HG03135 (cell line): ENCODE measurements around the gene IFNA21.
A peak's percentile ranks its signal among the peaks of the same experiment; 100 is the strongest.
"Not testable (repeated sequence)": the region's sequence is repeated elsewhere in the genome, so short reads cannot be mapped to it uniquely, and the experiment has no call there.

Experiments
- ATAC-seq: cut with Tn5 transposase; IDR thresholded peaks from one replicate; pipeline ENCODE4 v1.9.1; 2021; ENCODE audit warnings: mild to moderate bottlenecking, moderate library complexity; ENCODE audit not compliant: unreplicated experiment

The IFNA21 gene

DNA sequence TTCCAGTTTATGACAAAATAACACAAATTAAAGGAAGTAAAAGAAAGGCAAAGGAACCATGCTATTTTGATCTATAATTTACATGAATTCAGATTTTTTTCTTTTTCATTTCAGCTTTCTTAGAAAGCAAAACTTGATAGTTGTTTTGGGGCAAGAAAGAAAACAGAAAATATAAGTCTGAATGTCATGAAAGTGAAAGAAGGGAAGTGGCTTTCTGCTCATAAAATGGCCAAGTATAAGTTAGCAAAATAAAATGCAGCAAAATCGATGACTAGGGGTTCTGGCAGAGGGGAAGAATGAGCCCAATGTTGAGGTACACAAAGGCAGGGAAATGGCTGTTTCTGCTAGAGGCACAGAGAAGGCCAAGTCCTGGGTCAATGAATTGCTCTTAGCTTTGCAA lies 21.9 kb downstream of the IFNA21 start:
- peak; percentile 60 for ATAC-seq

DNA sequence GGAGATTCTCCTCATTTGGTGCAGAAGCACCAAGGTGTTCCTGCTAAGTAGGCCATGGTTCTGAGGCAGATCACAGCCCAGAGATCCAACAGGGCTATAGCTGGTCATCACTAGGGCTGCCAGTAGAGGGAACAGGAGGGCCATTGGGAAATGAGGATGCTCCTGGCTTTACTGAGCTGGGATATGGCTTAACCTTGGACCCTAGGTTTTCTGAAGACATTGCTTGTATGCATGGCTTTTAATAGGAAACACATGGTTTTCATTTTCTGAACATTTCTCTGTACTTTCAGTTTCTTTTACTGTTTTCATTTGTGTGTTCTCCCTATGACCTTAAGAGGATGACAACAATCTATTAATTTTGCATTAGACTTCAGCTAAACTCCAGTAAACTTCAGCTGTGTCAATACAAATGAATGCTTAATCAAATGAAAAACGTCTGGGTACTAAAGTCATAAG lies 25.0 kb downstream of the IFNA21 start, which contains the start of gene IFNW1:
Gene IFNW1 (minus strand): TSS at position 406 of the 456 bp plus-strand sequence. CDS start 262 bp downstream, at position 144.
- no peak for ATAC-seq

DNA sequence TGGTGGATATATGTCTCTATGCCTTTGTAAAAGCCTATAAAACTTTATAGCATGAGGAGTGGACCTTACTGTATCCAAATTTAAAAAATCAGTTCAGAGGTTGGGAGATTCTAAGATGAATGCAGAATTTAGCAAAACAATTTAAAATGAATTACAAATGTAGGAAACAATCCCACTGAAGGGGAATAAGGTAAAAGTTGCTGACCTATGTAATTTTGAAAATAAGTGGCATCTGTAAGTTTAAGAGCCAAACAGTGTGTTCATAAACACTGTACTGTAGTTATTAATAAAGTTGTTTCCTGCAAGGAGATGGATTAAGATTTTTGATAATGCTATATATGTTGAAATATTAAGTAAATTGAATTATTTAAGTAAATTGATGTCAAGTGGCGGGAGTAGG lies 29.4 kb downstream of the IFNA21 start:
- no peak for ATAC-seq

DNA sequence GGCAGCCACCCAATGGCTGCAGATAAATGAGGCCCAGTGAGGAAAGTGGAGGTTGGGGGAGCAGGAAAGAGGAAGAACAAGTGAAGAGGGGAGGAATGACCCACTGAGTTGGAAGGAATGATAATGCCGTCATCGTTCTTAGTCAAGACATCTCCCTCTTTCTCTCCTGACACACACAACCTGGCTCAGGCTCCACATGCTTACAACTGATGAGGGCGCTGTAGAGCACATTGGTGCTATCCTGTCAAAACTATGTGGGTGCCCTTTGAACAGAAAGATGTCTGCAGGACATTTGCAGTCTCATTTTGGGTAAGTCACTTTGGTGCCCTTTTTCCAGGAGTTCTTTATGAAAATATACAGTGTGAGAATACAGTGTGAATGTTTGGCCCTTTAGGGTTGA lies 30.7 kb downstream of the IFNA21 start:
- no peak for ATAC-seq

DNA sequence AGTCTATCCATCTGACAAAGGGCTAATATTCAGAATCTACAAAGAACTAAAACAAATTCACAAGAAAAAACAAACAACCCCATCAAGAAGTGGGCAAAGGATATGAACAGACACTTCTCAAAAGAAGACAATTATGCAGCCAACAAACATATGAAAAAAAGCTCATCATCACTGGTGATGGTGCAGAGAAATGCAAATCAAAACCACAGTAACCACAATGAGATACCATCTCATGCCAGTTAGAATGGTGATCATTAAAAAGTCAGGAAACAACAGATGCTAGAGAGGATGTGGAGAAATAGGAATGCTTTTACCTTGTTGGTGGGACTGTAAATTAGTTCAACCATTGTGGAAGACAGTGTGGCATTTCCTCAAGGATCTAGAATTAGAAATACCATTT lies 38.3 kb downstream of the IFNA21 start:
- ATAC-seq, result not testable (repeated sequence)

DNA sequence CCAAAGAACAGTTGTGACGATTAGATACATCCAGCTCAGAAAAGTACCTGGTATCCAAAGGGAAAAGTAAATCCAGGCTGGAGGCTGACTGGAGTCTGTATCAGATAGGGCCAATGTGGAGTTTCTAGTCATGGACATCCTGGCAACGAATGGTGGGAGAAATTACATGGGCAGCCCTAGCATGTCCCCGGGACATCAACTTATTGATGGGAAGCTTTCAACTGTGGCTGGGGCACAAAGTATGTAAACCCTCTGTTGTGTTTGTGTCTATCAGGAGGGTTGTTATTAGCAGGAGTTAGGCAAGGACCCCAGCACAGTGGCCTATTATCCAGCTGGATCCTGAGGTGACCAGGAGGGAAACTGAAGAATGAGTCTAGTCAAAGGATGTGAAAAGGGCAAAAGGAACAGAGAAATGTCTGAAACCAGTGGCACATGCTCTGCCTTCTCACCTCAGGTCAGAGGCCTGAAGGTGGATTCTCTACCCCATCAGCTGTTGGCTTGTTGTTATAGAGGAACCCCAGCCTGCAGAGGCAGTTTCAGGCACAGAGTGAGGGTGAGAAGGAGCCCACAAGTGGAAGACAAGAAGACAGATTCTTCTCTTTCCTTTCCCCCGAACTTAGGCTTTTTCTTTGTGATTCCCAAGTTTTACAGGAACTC lies 44.7 kb downstream of the IFNA21 start:
- ATAC-seq, result peak; percentile 93

DNA sequence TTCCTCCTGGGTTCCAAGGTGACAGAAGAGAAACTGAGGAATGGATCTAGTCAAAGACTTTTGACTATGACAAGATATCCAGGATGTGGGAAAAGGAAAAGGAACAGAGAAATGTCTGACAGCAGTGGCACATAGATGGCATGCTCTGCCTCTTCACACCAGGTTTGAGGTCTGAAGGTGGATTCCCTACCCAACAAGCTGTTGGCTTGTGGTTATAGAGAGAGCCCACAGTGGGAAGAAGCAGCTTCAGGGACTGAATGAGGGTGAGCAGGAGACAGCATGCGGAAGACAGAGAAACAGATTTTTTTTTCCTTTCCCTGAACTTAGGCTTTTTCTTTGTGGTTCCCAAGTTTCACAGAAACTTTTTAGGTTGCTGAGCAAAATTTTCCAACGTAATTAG lies 45.4 kb downstream of the IFNA21 start:
- no peak for ATAC-seq

DNA sequence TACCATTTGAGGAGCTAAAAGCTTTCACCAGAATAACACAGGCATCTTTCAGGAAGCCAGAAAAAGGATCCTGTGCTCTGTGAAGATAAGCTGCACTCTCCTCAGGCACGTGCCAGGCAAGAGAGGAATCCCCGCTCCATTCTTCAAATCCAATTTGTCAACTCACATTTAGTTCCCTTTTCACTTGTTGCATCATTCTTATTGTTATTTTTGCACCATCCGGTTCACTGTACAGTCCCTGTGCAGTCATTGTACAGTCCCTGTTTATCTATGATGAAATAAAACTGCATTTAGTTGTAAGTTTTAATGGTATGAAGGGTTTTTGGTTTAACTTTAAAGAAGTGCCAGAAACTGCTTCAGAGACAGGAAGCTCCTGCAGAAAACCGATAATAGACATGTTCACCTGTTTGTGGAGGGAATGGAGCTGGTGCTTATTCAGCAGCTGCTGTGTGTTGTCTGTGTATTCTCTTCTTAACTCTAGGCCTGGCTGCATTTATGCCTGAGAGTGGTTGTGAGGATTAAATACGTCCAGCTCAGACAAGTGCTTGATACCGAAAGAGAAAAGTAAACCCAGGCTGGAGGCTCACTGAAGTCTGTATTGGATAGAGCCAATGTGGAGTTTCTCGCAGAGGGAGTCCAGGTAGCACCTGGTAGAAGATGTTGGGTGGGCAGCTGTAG lies 47.2 kb downstream of the IFNA21 start:
- no peak for ATAC-seq
